Activated CD8-positive, alpha-beta memory T cell treated with anti-CD3 and anti-CD28 coated beads, Interleukin-2, amount 50 U/mL, for 24 hours (primary cell): ENCODE measurements around the gene EVI2A.
A peak's percentile ranks its signal among the peaks of the same experiment; 100 is the strongest.
"Not testable (repeated sequence)": the region's sequence is repeated elsewhere in the genome, so short reads cannot be mapped to it uniquely, and the experiment has no call there.

Experiments
- DNase-seq: peaks from one replicate; pipeline ENCODE4 v3.0.0-alpha.2; 2020; ENCODE audit errors: extremely low read depth

Gene EVI2A, protein sequence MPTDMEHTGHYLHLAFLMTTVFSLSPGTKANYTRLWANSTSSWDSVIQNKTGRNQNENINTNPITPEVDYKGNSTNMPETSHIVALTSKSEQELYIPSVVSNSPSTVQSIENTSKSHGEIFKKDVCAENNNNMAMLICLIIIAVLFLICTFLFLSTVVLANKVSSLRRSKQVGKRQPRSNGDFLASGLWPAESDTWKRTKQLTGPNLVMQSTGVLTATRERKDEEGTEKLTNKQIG

GRCh38 chr17:31321481-31321880 lies at the start of gene EVI2A:
TSS of gene EVI2A (minus strand) at chr17:31321622. CDS start at chr17:31319013, 2,609 bp downstream.
- DNase-seq: peak; percentile 66

DNA sequence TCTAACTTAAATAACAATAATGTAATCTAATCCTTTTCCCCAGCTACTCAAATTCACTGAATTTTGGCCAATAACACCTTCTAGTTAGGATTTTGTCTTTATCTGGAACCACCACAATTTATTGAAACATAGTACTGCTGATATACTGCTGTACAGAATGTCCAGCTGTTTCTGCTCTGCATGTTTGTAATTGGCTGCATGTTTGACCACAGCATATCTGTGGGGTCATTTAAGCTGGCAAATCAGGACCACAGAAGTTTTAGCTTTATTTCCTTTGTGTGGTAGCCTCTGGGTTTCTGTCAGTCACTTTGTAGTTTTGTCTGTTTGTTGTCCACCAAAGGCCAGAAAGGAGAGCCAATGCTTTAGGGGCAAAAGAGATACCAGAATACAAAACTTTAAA lies 47.8 kb upstream of the EVI2A start:
- DNase-seq: no peak

DNA sequence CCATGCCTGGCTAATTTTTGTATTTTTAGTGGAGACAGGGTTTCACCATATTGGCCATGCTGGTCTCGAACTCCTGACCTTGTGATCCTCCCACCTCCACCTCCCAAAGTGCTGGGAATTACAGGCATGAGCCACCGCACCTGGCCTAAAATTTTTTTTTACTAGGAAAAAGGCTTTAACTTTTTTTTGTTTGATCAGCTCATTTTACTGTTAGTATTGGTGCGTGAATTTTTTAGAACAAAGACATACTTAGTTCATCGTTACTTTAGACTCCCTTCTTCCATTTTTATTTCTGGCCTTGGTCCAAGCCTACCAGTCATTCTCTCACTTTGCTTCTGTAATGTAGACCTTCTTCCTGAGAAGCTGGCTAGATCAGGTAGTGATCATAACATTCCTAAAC lies 44.7 kb upstream of the EVI2A start:
- no peak for DNase-seq

DNA sequence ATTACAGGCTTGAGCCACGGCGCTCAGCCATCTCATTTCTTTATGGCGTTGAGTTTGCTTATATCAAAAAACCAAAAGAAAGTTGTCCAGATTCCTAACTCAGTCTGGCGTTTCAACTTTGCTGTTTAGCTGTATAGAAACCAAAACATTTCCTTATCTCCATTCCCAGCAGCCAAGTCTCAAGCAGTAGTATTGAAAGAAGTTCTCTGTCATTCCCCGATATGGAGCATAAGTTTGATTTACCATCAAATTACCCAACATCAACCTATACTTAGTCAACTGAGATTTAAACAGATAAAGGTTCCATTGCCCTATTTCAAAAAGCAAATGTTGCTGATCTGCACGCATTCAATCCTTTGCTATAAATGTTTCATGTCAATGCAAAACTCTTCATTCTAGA lies 42.6 kb upstream of the EVI2A start:
- no peak for DNase-seq

DNA sequence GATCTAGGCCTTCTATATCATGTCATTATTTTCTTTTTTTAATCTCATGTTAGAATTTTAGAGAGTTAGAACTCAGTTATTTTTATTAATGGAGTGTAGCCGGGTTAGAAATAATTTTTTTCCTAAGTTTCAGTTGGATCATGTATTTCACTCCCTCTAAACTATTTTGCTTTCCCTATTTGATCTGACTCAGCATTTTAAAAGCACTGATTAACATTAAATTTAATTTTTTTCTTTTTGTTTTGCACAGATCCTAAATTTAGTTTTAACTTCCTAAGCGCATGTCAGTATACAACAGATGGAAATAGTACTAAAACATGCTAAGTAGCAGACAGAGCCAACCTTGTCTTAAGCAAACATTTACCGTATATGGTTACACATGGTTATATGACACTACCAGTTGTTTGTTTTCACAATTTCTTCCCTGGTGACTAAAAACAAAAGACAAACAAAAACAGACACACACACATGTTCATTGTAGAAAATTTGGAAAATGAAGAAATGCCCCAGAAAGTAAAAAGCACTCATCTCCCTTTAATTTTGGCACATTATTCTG lies 36.5 kb upstream of the EVI2A start:
- DNase-seq: no peak

DNA sequence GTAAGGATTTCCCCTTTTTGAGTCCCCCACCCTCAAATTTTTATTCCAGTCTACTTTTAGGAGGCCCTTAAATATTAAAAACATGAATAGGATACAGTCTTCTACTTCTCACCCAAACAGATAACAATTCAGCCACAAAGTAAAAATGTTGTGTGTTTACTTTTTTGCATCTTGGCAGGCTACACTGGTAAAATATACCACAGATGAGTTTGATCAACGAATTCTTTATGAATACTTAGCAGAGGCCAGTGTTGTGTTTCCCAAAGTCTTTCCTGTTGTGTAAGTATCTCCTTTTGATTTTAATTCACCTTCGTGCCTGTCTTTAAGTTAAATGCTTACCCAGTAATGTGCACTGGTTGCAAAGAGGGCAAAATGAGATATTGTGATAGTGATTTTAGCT lies 35.7 kb upstream of the EVI2A start:
- DNase-seq: no peak

GRCh38 chr17:31355935-31356334 lies 34.5 kb upstream of the EVI2A start:
- DNase-seq: no peak

- DNase-seq: no peak
These were observed 28.0 kb upstream of the EVI2A start for GRCh38 chr17:31349454-31349853.

GRCh38 chr17:31345191-31345747 lies 23.8 kb upstream of the EVI2A start:
- DNase-seq: not testable (repeated sequence)

DNA sequence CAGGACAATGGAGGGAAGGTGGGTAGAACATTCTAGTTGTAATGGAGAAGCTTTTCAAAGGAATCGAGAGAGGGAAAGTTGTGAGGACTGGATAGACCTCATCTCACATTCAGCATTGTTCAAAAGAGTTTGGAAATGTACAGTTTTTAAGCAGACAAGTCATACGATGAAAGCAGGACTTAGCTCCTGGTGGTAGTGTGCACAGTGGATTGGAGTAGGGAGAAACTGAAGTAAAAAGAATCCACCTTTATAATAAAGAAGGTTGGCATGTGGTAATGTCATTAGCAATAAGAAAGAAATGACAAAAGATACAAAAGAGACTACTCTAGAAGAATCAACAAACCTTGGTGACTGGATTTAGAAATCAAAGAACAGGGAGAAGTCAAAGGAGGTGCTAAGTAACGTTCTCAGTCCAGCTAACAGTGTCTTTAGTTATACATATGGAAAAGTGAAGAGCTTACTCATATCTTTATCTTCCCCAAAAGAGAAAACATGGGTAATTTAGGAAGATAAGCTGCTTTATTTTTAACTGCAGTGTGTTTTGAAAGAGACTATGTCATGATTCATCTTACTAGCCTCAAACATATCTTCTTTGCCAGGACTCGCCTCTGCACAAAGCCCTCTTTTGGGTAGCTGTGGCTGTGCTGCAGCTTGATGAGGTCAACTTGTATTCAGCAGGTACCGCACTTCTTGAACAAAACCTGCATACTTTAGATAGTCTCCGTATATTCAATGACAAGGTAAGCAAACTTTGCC lies 18.7 kb upstream of the EVI2A start:
- no peak for DNase-seq

DNA sequence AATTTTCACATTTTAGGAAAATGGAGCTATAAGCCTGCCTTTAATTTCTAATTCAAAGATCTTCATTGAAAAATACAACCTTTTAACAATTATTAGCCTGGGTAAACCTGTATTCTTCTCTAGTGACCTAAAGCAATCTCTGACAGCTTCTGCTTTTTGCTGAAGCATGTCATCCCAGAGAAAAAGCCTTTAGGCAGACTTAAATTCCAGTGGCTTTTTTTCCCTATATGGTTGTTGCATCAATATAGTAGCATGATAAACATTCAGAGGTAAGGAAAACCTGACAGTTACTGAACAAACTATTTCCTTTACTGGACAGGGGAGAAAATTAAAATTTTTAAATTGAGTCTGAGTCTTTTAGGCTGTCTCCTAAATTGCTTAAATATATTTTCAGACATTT lies 7.8 kb upstream of the EVI2A start:
- DNase-seq: no peak

- DNase-seq: no peak
These were observed 6.7 kb upstream of the EVI2A start for GRCh38 chr17:31328160-31328535.

GRCh38 chr17:31327534-31328159 lies 6.2 kb upstream of the EVI2A start:
- no peak for DNase-seq

DNA sequence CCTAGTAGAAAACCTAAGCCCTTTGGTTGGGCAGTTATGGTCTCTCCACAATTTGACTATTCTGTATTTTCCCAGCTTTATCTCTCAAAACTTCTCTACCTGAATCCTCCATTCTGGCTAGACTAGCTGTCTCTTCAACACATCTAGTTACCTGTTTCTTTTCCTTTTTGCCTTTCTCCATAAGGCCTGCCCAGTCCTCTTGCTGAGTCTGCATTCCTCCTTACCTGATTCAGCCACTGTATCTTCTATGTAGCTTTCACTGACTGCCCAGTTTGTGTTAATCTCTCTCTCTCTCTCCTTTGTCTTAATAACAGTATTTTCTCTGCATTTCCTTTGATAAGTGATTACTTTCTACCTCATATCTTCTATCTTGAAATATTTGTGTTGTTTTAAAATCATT lies 2.1 kb upstream of the EVI2A start:
- no peak for DNase-seq

DNA sequence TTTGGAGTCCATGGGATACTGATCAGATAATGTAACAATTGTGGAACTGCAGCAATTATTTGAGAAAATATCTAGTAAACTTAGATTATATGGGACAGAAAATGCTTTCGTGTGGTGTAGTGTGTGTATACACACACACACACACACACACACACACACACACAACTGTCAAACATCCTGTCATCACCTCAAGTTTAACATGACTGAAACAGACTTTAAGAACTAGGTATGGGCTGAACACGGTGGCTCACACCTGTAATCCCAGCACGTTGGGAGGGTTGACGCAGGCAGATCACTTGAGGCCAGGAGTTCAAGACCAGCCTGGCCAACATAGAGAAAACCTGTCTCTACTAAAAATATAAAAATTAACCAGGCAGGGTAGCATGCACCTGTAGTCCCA lies 544 bp upstream of the EVI2A start:
- DNase-seq: no peak

- no peak for DNase-seq
These were observed 631 bp downstream of the EVI2A start for GRCh38 chr17:31320791-31321190.

DNA sequence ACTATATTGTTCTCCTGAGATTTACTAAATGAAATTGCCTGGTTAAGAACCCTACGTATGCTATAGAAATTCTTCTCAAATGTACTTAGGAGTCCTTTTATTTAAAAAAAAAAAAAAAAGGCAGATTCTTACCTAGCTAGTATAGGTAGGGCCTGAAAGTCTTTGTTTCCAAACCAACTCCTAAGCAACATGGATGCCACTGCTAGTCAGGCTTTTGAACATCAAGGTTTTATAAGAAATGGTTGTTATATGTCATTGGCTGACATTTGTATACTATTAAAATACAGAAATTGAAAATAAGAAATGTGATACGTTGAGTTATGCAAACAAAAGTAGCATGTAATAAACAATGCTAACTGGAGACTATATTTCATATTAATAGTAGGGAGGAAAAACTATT lies 1.2 kb downstream of the EVI2A start:
- no peak for DNase-seq

- no peak for DNase-seq
These were observed 2.4 kb downstream of the EVI2A start for GRCh38 chr17:31318851-31319661.

DNA sequence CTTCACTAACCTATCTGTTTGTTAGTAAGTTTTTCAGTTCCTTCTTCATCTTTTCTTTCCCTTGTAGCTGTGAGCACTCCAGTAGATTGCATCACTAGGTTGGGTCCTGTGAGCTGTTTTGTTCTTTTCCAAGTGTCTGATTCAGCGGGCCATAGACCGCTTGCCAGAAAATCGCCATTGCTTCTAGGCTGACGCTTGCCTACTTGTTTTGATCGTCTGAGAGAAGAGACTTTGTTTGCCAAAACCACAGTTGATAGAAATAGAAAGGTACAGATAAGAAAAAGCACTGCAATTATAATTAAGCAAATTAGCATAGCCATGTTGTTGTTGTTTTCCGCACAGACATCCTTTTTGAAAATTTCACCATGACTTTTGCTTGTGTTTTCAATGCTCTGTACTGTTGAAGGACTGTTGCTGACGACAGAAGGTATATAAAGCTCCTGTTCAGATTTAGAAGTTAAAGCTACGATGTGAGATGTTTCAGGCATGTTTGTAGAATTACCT lies 3.1 kb downstream of the EVI2A start:
- no peak for DNase-seq

- no peak for DNase-seq
These were observed 6.7 kb downstream of the EVI2A start for GRCh38 chr17:31314782-31315100.

DNA sequence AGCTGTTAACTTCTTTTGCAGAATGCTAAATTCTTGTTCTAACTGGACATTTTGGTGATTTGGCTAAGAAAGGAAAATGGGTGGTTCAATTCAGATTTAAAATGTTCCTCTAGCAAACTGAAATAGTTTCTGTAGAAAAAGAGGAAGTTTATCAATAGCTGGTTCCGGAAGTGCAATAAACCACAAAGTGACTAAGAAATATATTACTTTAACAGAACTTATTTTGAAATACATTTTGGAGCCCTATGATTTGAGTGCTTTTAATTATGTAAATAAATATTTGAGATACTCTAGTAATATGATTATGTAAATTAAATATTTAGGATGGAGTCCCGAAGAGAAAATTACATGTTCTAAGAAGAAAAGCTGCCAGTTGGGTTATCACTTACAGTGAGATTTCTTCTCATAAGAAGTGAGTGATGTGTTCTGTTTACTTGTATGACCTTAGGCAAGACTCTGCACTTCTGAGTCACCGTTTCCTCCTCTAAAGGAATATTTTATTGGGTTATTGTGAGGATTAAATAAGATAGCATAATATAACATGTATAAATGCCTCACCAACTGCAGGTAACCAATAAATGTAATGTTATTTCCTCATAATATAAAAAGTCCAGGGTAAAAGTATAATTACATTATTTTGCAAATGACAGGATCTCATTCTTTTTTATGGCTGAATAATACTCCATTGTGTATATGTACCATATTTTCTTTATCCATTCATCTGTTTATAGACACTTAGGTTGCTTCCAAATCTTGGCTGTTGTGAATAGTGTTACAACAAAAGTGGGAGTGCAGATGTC lies 7.2 kb downstream of the EVI2A start, which contains the start of gene EVI2B:
Gene EVI2B (minus strand): TSS at position 73 of the 800 bp plus-strand sequence. CDS start 8,445 bp downstream, outside the sequence.
- DNase-seq: no peak
